Jurkat, Clone E6-1 (cell line): ENCODE measurements around the gene LEF1.
"Not testable (repeated sequence)": the region's sequence is repeated elsewhere in the genome, so short reads cannot be mapped to it uniquely, and the experiment has no call there.

Source experiments
- DNase-seq: peaks from one replicate; pipeline ENCODE4 v3.0.0-alpha.2; 2011; ENCODE audit warnings: low read depth, low spot score
- H3K4me3 ChIP-seq: 2 replicates; pipeline ENCODE4 v1.5.1; 2011; ENCODE audit warnings: mild to moderate bottlenecking, low read length, control low read depth, moderate library complexity

LEF1 gene

DNA sequence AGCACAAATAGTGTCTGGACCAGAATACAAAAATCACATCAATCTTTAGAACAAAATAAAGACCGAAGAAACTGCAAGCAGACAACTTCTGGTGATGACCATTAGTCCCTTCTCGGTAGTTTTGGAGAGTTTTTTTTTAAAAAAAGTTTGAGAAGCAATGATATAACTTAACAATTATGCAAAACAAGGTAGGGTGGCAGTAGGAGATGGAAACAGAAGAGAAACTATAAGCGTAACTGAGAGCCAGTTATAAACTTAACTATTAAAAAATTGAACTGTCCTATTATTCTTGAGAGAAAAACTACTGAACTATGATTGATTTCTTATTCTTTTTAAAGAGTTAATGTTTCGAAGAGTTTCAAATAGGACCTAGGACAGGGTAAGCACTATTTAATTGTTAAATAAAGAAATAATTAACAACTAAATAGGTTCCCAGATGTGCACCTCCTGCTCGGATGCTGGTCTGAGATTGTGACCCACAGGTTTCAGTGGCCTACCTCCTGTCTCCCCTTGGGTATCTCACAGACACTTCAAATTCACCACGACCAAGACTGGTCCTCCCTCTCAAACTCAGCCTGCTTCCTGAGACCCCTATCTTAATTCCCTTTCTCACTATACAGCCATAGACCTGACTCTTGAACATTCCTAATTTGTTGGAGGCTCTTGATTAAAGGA lies 81.3 kb downstream of the LEF1 start:
- H3K4me3 ChIP-seq = no peak overlapping the region
- DNase-seq = no peak

DNA sequence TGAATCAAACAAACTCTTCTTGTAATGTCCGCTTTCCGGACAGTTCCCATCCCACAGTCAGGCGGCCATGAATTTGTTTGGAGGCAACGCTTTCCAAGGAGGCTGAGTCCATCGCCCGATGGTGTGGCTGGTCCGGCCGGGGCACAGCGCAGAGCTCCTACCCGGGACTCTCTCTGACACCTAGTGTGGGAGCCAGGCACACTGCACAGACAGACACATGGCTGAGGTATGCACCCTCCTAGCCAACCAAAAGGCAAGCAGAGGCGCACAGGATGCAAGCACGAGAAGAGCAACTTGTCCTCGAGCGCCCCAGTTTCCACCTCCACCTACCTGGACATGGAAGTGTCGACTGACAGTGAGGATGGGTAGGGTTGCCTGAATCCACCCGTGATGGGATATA lies 87.5 kb downstream of the LEF1 start:
- no peak for DNase-seq
- no peak overlapping the region for H3K4me3 ChIP-seq

DNA sequence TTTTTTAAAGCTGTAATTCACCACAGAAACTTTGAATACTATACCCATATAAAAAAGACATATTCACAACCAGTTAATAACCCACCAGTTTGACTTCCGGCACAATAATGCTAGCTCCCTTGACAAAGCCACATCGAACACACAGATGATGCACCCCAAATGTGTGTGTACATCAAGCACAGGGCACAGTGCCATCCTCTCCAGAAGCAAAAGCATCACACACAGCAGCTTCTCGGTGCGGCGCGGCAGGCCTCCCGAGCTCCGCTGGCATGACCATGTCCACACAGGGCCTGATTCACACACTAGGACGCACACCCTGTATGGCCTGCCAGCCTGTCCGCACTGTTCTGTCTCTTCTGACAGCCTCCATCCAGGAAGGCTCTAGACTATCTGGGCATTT lies 88.0 kb downstream of the LEF1 start:
- no peak overlapping the region for H3K4me3 ChIP-seq
- peak; percentile 84 for DNase-seq

DNA sequence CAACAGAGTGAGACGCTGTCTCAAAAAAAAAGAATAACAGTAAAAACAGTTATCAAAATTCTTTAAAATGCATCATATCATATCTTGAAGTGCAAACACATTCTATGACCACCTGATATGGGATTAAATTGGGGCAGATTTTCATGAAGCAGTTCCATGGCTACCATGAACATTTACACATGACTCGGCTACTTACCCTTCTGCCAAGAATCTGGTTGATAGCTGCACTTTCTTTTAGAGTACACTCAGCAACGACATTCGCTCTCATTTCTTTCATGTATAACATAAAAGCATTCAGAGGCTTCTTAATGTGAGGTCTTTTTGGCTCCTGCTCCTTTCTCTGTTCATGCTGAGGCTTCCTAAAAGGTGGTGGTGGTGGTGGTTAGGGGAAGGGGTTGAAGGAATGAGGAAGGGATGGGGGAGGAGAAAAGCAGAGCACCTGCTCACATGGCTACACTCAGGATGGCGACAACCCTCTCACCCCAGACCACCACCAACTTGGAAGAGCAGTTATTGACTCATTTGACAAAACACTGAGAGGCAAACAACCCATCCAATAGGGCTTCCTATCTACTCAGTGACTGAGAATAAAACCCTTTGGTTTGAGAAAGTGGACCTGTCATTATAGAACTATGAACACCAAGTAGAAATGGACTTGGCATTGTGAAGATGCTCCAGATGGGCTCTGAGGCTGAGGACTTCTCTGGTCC lies 90.6 kb downstream of the LEF1 start:
- no peak overlapping the region for H3K4me3 ChIP-seq
- peak; percentile 88 for DNase-seq

DNA sequence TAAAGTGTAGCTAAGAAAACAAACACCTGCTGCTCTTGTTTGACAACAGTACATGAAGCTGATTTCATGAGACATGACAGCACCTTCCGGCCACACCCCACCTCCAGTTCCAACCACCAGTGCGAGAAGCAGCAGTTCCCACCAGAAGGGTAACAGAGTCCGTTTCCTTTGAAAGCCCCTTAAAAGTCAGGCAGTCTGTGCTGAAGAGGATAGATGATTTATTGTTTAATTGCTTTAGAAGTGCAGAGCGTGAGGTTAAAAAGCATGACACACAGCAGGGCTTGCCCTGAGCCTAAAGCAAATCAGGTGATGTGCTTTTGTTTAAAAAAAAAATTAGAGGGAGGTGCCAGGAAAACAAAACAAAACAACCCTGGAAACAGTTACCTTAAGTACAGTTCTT lies 96.4 kb downstream of the LEF1 start:
- H3K4me3 ChIP-seq = no peak overlapping the region
- DNase-seq = peak; percentile 86

DNA sequence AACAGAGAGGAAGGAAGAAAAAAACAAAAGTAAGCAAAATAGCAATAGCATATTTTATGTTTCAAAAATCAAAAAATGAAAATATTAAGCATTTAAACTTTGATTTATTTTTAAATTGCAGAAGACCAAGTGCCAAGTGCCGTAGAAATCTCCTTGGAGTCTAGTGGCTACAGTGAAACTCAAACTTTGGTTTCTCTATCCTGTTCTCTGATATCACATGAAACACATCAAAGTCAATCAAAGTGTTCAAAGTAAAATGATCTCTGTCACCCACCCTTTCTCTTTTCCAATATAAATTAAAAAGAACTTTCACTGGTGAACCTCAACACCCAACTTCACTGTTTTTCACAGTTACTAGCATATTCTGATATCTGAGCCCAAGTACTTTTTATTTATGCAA lies 98.0 kb downstream of the LEF1 start:
- H3K4me3 ChIP-seq = no peak overlapping the region
- no peak for DNase-seq

DNA sequence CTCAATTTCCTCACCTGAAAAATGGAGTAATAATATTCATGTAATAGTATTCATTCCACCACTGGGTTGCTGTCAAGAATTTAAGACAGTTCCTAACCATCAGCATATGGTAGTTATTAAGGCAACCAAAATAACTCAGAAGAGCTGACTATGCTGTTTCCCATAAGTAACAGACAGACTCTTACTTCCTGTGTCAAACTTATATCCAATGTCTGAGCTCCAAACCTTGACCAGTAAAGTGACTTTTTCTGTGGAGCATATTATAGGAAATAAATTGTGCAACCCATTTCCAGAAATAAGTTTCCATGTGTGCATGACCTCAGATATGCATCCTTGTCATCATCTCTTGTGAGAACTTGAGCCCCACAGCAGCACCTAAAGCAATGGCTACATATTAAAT lies 100.3 kb downstream of the LEF1 start:
- DNase-seq = no peak
- H3K4me3 ChIP-seq = no peak overlapping the region

DNA sequence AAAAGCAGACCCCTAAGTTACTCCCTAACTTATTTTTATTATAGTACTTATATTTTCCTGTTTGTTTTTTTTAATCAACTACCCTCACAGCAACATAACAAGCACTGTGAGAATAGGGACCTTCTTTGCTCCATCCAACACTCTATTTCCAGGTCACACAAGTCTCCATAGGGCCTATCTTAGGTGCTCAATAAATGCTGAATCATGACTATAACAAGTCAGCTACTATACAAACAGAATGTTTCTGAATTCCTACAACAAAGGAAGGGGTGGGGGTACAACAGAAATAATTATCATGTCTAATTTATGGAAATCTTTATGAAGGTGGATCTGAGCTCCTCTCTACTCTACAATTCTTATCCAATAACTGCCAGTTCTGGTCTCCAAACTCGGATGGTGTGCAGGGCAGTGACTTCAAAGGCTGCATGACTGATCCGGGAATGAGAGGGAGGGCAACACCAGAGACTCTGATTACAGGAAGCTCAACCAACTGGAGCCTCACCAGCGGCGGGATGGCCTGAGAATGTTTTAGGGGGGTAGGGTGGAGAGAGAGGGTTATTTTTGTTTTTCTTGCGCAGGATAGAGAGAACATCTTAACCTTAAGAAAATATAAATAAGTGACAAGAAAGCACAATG lies 107.9 kb downstream of the LEF1 start:
- H3K4me3 ChIP-seq = no peak overlapping the region
- DNase-seq = no peak

DNA sequence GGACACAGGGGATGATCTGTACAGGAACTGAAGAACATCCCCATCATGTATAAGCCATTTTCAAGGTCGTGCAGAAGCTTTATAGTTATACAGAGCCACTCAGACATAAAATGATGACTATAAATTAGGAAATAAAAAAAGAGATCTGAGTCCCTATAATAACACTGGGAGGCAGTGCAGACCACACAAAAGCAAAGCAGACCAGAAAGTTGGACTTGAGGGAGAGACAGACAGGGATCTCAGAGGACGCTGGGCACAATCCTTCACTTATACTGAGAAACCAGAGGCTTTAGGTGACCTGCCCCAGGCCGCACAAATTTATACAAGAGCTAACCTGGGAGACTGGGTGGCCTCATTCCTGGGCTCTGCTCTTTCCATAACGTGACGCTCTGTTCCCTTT lies 108.6 kb downstream of the LEF1 start:
- no peak overlapping the region for H3K4me3 ChIP-seq
- no peak for DNase-seq

DNA sequence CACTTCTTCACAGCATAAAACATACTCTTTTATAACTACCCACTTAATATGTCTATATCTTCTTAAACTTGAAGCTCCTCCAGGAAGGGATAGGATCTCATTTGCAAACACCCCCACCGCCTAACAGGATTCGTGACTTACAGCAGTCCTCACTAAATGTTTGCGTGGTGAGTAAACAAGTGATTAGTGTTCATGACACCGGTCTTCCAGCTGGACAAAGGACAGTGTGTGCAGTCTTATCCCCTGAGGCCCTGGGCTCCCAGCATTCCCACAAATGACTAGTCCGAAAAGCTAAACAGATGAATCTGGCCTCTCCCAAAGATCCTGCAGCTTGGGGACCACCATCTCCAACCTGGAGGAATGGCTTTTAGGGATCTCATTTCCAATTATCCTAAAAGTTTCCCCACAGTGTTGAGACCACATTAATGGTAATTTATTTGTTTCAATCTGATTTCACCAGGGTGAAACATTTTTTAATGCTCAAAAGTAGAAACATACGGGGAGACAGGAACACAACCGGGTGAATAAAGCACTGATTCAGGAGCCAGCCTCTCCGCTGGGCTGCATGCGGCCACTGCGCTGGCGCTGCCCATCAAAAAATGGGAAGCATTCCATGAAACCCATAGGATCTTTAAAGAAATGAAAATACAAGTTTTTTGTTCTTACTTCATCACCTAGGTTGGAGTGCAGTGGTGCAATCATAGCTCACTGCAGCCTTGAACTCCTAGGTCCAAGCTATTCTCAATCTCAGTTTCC lies 109.9 kb downstream of the LEF1 start:
- DNase-seq = no peak
- H3K4me3 ChIP-seq = no peak overlapping the region

DNA sequence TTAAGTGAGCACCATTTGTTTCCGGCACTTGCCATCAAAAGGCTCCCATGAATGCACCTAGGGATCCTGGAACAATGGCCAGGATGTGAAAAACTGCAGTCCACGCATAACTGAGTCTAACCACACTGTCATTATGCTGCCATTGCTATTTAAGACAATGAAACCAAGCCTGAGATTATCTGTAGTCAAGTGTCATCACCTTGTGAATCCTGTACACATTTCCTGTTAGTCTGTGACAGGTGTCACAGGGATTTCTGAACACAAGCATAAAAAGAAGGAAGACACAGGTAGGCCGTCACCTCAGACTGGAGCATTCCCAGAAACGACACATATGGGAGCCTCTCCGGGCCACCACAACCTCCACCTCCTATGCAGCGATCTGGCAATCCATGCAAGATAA lies 112.3 kb downstream of the LEF1 start:
- DNase-seq = no peak
- no peak overlapping the region for H3K4me3 ChIP-seq

DNA sequence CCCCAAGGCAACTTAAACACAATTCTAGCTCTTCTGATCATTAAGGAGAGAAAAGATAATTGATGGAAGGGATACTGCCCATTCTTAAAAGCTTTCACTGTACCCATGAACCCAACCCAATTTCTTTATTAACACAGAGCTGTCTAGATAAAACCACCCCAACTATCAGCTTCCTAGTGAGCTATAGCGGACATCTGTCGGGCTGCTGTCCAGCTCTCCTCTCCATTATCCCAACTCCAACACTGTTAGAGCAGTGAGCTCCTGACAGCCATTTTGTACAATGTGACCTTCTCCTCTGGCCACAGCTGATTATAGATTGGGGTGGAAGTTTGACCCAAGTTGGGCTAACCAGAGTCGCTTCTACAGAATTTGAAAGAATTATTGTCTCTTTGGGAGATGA lies 112.9 kb downstream of the LEF1 start:
- H3K4me3 ChIP-seq = no peak overlapping the region
- DNase-seq = no peak

DNA sequence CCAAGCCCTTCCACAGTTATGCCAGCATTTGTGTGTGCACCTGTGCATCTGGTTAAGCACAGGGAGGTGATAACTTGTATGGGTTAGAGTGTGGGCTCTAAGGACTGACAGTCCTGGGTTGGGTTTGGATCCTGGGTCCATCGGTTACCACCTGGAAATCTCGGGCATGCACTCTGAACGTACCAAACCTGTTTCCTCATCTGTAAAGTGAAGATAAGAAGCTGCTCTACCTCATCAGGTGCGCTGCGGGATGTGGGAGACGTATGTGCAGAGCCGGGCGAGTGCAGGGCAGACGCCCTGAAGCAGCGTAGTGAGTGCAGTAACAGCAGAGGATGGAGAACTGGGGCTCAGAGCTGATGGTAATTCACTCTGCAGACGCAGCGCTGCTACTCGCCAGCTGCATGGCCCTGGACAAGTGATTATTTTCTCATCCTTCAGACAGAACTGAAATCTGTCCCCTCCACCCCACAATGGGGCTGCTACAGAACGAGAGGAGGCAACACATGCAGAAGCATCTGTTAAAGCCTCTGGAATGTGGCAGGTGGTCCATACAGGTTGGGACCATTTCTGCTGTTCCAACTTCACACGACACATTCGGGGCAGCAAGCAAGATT lies 114.6 kb downstream of the LEF1 start:
- H3K4me3 ChIP-seq = no peak overlapping the region

DNA sequence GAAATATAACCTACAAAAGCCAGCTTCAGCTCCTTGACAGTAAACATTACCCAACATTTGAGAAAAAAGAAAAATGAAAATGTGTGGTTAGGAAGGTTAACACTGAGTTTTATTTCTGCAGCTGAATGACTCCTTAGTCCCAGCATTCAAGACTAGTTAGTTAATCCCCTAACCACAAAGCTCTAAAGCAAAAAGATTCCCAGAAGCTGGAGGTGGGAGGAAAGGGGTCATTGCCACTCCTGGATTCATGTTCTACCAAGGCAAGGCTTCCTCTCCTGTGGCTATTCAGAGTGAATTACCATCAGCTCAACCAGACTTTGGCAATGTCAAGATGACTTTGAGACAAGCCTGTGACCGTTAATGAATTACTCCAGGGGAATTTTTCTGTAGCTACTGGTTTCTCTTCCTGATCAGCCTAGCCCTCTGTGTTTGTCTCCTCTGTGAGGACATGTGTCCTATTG lies 115.5 kb downstream of the LEF1 start:
- DNase-seq = no peak
- H3K4me3 ChIP-seq = no peak overlapping the region

More for the DNA sequence above, 114.6 kb downstream of the LEF1 start:
- peak; percentile 80 for DNase-seq

DNA sequence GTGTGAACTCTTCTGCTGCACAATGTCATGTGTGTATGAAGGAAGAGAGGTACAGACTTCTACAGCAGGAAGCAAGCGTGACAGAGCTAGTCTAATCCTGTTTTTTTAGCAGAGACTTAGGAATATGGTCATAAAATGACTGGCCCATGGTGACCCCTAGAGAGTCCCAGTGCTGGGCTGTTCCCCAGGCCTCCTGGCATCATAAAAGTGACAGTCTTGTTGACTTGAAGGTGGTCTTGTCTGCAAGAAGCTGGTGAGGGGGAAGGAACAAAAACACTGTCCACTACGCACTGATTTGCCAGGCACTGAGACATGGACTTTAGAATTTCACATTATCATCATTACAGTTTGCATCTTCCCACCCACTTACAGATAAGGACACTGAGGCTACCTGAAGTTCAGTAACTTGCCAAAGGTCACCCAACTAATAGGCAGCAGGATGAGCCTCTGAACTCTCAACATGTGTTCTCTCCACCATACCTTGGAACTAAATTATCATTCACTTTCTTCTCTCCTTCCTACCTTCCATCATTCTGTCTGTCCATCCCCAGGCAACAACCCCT lies 116.1 kb downstream of the LEF1 start:
- H3K4me3 ChIP-seq = no peak overlapping the region
- DNase-seq = no peak

DNA sequence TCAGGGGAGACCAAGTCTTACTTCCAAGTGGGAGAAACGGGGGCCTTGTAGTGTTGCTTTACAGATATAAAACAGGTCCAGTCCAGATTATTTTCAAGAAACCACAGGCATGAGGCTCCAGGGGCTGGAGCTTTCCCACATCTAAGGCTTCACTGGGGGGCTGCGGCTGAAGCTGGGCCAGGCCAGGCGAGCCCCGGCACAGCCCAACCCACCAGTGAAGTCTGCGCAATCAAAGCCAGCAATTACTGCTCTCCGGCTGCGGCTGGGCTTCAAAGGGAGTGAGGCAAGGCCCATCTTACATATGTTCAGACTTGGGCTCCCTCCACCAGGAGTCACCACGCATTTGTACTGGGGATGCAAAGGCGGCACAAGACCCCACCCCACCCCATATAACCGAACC lies 117.4 kb downstream of the LEF1 start:
- H3K4me3 ChIP-seq = no peak overlapping the region
- DNase-seq = peak; percentile 66

DNA sequence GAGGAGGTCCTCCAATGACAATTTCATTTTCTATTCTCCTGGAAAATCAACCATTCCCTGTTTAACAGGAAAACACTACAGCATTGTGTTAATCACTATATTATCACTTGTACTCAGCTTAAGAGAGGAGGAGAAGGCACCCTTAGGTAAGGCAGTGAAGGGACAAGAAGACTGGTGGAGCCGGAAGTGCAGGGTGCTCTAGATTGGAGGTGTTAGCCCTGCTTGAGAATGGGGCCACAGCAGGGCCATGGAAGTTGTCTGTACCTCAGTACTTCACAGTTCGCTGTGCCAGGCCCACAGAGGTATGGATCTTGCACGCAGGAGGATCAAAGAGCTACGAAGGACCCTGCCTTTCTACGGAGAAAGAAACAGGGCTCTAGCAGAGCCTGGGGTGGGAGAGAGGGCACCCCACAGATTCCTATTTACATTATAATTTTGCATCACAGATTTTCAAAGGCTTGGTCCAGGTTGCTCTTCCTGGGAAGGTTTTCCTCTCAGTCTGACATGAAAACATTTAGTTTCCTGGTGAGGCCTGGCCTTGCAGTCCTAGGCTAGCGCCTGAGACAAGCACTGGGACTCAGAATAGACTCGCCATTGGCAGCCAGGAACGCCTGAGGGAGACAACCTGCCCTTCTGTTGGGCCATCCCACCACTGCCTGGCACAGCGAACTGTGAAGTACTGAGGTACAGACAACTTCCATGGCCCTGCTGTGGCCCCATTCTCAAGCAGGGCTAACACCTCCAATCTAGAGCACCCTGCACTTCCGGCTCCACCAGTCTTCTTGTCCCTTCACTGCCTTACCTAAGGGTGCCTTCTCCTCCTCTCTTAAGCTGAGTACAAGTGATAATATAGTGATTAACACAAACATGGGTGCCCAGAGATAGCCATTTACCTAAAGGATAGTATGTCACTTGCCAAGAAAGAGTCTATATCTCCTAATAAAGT lies 118.3 kb downstream of the LEF1 start:
- peak overlapping the region; percentile 28; the same call in 1 of the 2 replicates for H3K4me3 ChIP-seq
- DNase-seq = not testable (repeated sequence)

DNA sequence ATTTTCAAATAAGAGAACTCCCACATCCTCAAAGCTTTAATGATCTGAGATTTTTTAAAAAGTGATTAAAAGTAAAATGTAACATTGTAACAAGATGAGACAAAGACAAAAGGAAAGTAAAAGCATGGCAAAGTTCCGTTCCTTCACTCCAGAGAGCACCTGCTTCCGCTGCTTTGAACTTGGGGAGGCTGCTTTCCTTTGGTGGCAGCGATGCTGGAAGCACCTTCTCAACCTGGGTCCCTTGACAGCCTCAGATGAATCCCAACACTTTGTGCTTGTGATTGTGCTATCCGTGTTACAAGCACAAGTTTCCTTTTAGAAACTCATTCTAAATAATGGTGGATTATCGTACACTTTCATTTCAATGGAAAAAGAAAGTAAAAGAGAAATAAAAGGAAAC lies 119.3 kb downstream of the LEF1 start:
- peak overlapping the region; percentile 28 for H3K4me3 ChIP-seq

More for the DNA sequence above, 119.3 kb downstream of the LEF1 start:
- DNase-seq = peak; percentile 87
